H9 (cell line): ENCODE results near the gene TNFSF10. TPM values are rescaled to one million over a fixed set of nuclear protein-coding genes. Genes with fewer than 3 reads are reported as not detected.

ENCODE experiments used
- DNase-seq: peaks from one replicate; pipeline ENCODE4 v3.0.0-alpha.2; 2017
- H2AFZ ChIP-seq: one replicate; pipeline ENCODE4 v1.6.1; 2013; ENCODE audit warnings: mild to moderate bottlenecking, low read length, control low read depth, moderate library complexity
- H2AK5ac ChIP-seq: 2 replicates; pipeline ENCODE4 v1.6.1; 2013; ENCODE audit warnings: low read length, control low read depth, mixed read lengths; ENCODE audit not compliant: insufficient read length
- H2BK120ac ChIP-seq: one replicate; pipeline ENCODE4 v1.6.1; 2013; ENCODE audit warnings: low read depth, mild to moderate bottlenecking, low read length, control low read depth, inconsistent platforms; ENCODE audit not compliant: poor library complexity, severe bottlenecking
- H2BK12ac ChIP-seq: 2 replicates; pipeline ENCODE4 v1.6.1; 2013; ENCODE audit warnings: low read length, control low read depth, mixed read lengths, low read depth; ENCODE audit not compliant: insufficient read length
- H2BK15ac ChIP-seq: 2 replicates; pipeline ENCODE4 v1.6.1; 2013; ENCODE audit warnings: low read depth, low read length, control low read depth
- H2BK20ac ChIP-seq: one replicate; pipeline ENCODE4 v1.6.1; 2013; ENCODE audit warnings: low read depth, mild to moderate bottlenecking, low read length, control low read depth, inconsistent platforms; ENCODE audit not compliant: poor library complexity, severe bottlenecking
- H2BK5ac ChIP-seq: 2 replicates; pipeline ENCODE4 v1.6.1; 2013; ENCODE audit warnings: low read length, control low read depth, mixed read lengths; ENCODE audit not compliant: insufficient read length
- H3K14ac ChIP-seq: 2 replicates; pipeline ENCODE4 v1.6.1; 2013; ENCODE audit warnings: low read length, control low read depth; ENCODE audit not compliant: insufficient read depth
- H3K18ac ChIP-seq: 2 replicates; pipeline ENCODE4 v1.6.1; 2013; ENCODE audit warnings: low read depth, mild to moderate bottlenecking, mixed read lengths, low read length, control low read depth; ENCODE audit not compliant: insufficient read length
- H3K23ac ChIP-seq: 2 replicates; pipeline ENCODE4 v1.6.1; 2013; ENCODE audit warnings: low read length, control low read depth, mixed read lengths, low read depth; ENCODE audit not compliant: insufficient read length
- H3K23me2 ChIP-seq: 2 replicates; pipeline ENCODE4 v1.6.1; 2013; ENCODE audit warnings: low read depth, mild to moderate bottlenecking, mixed read lengths, low read length, control low read depth; ENCODE audit not compliant: insufficient read length, poor library complexity, severe bottlenecking
- H3K27ac ChIP-seq: 2 replicates; pipeline ENCODE4 v1.5.1; 2013; ENCODE audit warnings: low read length, control low read depth, mixed read lengths, low read depth; ENCODE audit not compliant: insufficient read length
- H3K27me3 ChIP-seq: 2 replicates; pipeline ENCODE4 v1.6.1; 2013; ENCODE audit warnings: low read length, control low read depth, inconsistent platforms; ENCODE audit not compliant: insufficient read depth
- H3K4ac ChIP-seq: 2 replicates; pipeline ENCODE4 v1.6.1; 2013; ENCODE audit warnings: low read depth, mild to moderate bottlenecking, control low read depth, inconsistent platforms, low read length, moderate library complexity
- H3K4me1 ChIP-seq: 2 replicates; pipeline ENCODE4 v1.6.1; 2013; ENCODE audit warnings: low read length, control low read depth, inconsistent platforms; ENCODE audit not compliant: insufficient read depth
- H3K4me2 ChIP-seq: 2 replicates; pipeline ENCODE4 v1.6.1; 2013; ENCODE audit warnings: low read length, control low read depth, mixed read lengths; ENCODE audit not compliant: insufficient read length, insufficient read depth
- H3K56ac ChIP-seq: 2 replicates; pipeline ENCODE4 v1.6.1; 2013; ENCODE audit warnings: low read depth, mild to moderate bottlenecking, mixed read lengths, low read length, control low read depth; ENCODE audit not compliant: insufficient read length
- H3K79me1 ChIP-seq: 2 replicates; pipeline ENCODE4 v1.6.1; 2013; ENCODE audit warnings: low read depth, mild to moderate bottlenecking, moderate library complexity, low read length, control low read depth, inconsistent platforms; ENCODE audit not compliant: insufficient read depth, poor library complexity, severe bottlenecking
- H3K79me2 ChIP-seq: 2 replicates; pipeline ENCODE4 v1.6.1; 2013; ENCODE audit warnings: low read length, control low read depth, inconsistent platforms; ENCODE audit not compliant: insufficient read depth
- H3K9ac ChIP-seq: 2 replicates; pipeline ENCODE4 v1.6.1; 2013; ENCODE audit warnings: low read length, control low read depth, mixed read lengths; ENCODE audit not compliant: insufficient read length; ENCODE audit errors: extremely low read depth
- H3K9me3 ChIP-seq: one replicate; pipeline ENCODE4 v1.6.1; 2013; ENCODE audit warnings: low read depth, low read length, inconsistent platforms; ENCODE audit not compliant: control insufficient read depth
- H3T11ph ChIP-seq: one replicate; pipeline ENCODE4 v1.6.1; 2013; ENCODE audit warnings: mild to moderate bottlenecking, low read length, control low read depth, inconsistent platforms
- H4K20me1 ChIP-seq: one replicate; pipeline ENCODE4 v1.6.1; 2013; ENCODE audit not compliant: control insufficient read depth, insufficient read length, insufficient read depth
- H4K5ac ChIP-seq: 2 replicates; pipeline ENCODE4 v1.6.1; 2013; ENCODE audit warnings: low read depth, mild to moderate bottlenecking, mixed read lengths, low read length, control low read depth; ENCODE audit not compliant: insufficient read length
- H4K8ac ChIP-seq: replicated peaks from 2 replicates; pipeline ENCODE4 v1.6.1; 2013; ENCODE audit warnings: low read length, control low read depth, mixed read lengths, low read depth; ENCODE audit not compliant: insufficient read length
- H4K91ac ChIP-seq: 2 replicates; pipeline ENCODE4 v1.6.1; 2013; ENCODE audit warnings: low read depth, mild to moderate bottlenecking, moderate library complexity, mixed read lengths, low read length, control low read depth; ENCODE audit not compliant: insufficient read length
- H3K27ac Mint-ChIP-seq, 3 experiments: 2 replicates in 2 of 3; 3 replicates in 1 of 3; pipeline ENCODE4 v1.8.0; 2020 to 2021; ENCODE audit warnings: mixed read lengths in 3 of 3, mild to moderate bottlenecking in 1 of 3, moderate library complexity in 1 of 3
- H3K27me3 Mint-ChIP-seq: 2 replicates; pipeline ENCODE4 v1.8.0; 2021; ENCODE audit warnings: low read depth, mild to moderate bottlenecking, moderate library complexity, mixed read lengths
- H3K36me3 Mint-ChIP-seq, 3 experiments: 2 replicates in 2 of 3; 3 replicates in 1 of 3; pipeline ENCODE4 v1.8.0; 2020 to 2021; ENCODE audit warnings: low read depth in 3 of 3, mixed read lengths in 3 of 3; ENCODE audit not compliant: insufficient read depth in 1 of 3
- H3K4me1 Mint-ChIP-seq, 2 experiments: 2 replicates each; pipeline ENCODE4 v1.8.0; 2020; ENCODE audit warnings: mixed read lengths in 2 of 2
- H3K4me3 Mint-ChIP-seq, 2 experiments: 2 replicates in 1 of 2; 3 replicates in 1 of 2; pipeline ENCODE4 v1.8.0; 2020 to 2021; ENCODE audit warnings: mild to moderate bottlenecking in 2 of 2, mixed read lengths in 2 of 2, moderate library complexity in 1 of 2
- H3K9me3 Mint-ChIP-seq, 2 experiments: 2 replicates in 1 of 2; 3 replicates in 1 of 2; pipeline ENCODE4 v1.8.0; 2020; ENCODE audit warnings: mild to moderate bottlenecking in 2 of 2, mixed read lengths in 2 of 2, moderate library complexity in 1 of 2
- WGBS: extraction: QIAGEN DNeasy Blood & Tissue Kit; methylation state at CpG from one replicate; pipeline ENCODE4 v1.1.7; 2013; ENCODE audit warnings: missing lambda C conversion rate, low lambda C conversion rate, mixed read lengths; ENCODE audit not compliant: insufficient read length; ENCODE audit errors: extremely low coverage; 5-methylcytosine and 5-hydroxymethylcytosine counted together
- total RNA-seq: library from RNA; stranded (reverse); gene quantifications from 2 replicates; pipeline ENCODE4 v1.2.1, GENCODE V29; 2021
- TF ChIP-seq, protein P1 (sequence below): fragments of 200-600 bp; sonication (generic); conservative IDR thresholded peaks from 3 replicates; pipeline ENCODE4 v1.8.0; 2021; ENCODE audit warnings: antibody characterized with exemption, mild to moderate bottlenecking

TNFSF10 gene
- total RNA-seq, 1 experiment from 2014 or later = not detected

- Histone ChIP-seq H4K8ac (no peak overlapping the region), H3T11ph (no peak overlapping the region), H2BK120ac (no peak overlapping the region), H3K4me1 (no peaks in the 10 kb centered on the region), H3K27ac (no peak overlapping the region), H3K23ac (no peak overlapping the region), H3K4me2 (no peak overlapping the region), H3K56ac (no peak overlapping the region), H3K79me1 (no peaks in the 10 kb centered on the region), H3K4ac (no peak overlapping the region), H3K9me3 (no peaks in the 10 kb centered on the region), H2BK12ac (no peak overlapping the region), H3K9ac (no peak overlapping the region), H3K18ac (no peak overlapping the region), H4K20me1 (no peaks in the 10 kb centered on the region), H2BK5ac (no peak overlapping the region), H2AK5ac (no peak overlapping the region), H2BK15ac (no peak overlapping the region), H4K5ac (no peak overlapping the region), H3K79me2 (no peaks in the 10 kb centered on the region), H2AFZ (no peak overlapping the region), H3K27me3 (no peaks in the 10 kb centered on the region), H3K23me2 (no peaks in the 10 kb centered on the region), H4K91ac (no peak overlapping the region), H2BK20ac (no peak overlapping the region), H3K14ac (no peak overlapping the region)
- DNase-seq = no peak
- WGBS = no CpG with 5 or more reads among the region's 2 CpGs
- TF ChIP-seq, protein P1, sequence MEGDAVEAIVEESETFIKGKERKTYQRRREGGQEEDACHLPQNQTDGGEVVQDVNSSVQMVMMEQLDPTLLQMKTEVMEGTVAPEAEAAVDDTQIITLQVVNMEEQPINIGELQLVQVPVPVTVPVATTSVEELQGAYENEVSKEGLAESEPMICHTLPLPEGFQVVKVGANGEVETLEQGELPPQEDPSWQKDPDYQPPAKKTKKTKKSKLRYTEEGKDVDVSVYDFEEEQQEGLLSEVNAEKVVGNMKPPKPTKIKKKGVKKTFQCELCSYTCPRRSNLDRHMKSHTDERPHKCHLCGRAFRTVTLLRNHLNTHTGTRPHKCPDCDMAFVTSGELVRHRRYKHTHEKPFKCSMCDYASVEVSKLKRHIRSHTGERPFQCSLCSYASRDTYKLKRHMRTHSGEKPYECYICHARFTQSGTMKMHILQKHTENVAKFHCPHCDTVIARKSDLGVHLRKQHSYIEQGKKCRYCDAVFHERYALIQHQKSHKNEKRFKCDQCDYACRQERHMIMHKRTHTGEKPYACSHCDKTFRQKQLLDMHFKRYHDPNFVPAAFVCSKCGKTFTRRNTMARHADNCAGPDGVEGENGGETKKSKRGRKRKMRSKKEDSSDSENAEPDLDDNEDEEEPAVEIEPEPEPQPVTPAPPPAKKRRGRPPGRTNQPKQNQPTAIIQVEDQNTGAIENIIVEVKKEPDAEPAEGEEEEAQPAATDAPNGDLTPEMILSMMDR = no peak
- Mint-ChIP-seq H3K9me3 (no peaks in the 10 kb centered on the region), H3K27ac (no peak overlapping the region), H3K36me3 (no peaks in the 10 kb centered on the region), H3K4me3 (no peak overlapping the region), H3K27me3 (no peaks in the 10 kb centered on the region), H3K4me1 (peaks cover 4% of the 10 kb centered on the region in 2 experiments; a peak in 1 of 4 replicates)
These were observed 21.2 kb upstream of the TNFSF10 start for GRCh38 chr3:172544404-172544803.
